Measurements from ENCODE around the gene SPOCK2. TPM values are rescaled to one million over a fixed set of nuclear protein-coding genes. Genes with fewer than 3 reads are reported as not detected.
"Not testable (repeated sequence)": the region's sequence is repeated elsewhere in the genome, so short reads cannot be mapped to it uniquely, and the experiment has no call there.

Gene SPOCK2
- total RNA-seq, 1 donor from 2014 or later: 7.4 TPM

- not testable (repeated sequence) for DNase-seq (ENCODE audit: low spot score)
Observed at GRCh38 chr10:72108004-72108370, 19.6 kb upstream of the SPOCK2 start.

- DNase-seq (ENCODE audit: low spot score): no peak
Observed at GRCh38 chr10:72107325-72108003, 19.1 kb upstream of the SPOCK2 start.

GRCh38 chr10:72106896-72107295 lies 18.5 kb upstream of the SPOCK2 start:
- no peak for DNase-seq (ENCODE audit: low spot score)

GRCh38 chr10:72106154-72106849 lies 18.0 kb upstream of the SPOCK2 start:
- DNase-seq (ENCODE audit: low spot score): no peak

GRCh38 chr10:72105710-72106109 lies 17.4 kb upstream of the SPOCK2 start:
- DNase-seq (ENCODE audit: low spot score): no peak

GRCh38 chr10:72105098-72105475 lies 16.7 kb upstream of the SPOCK2 start:
- no peak for DNase-seq (ENCODE audit: low spot score)

GRCh38 chr10:72104472-72105097 lies 16.2 kb upstream of the SPOCK2 start:
- no peak for DNase-seq (ENCODE audit: low spot score)

GRCh38 chr10:72099600-72099921 lies 11.2 kb upstream of the SPOCK2 start:
- no peak for DNase-seq (ENCODE audit: low spot score)

GRCh38 chr10:72098836-72099599 lies 10.7 kb upstream of the SPOCK2 start:
- DNase-seq (ENCODE audit: low spot score): no peak

- no peak for DNase-seq (ENCODE audit: low spot score)
Observed at GRCh38 chr10:72098301-72098835, 10.0 kb upstream of the SPOCK2 start.

GRCh38 chr10:72097448-72098300 lies 9.3 kb upstream of the SPOCK2 start:
- no peak for DNase-seq (ENCODE audit: low spot score)

GRCh38 chr10:72096115-72097000 lies 8.0 kb upstream of the SPOCK2 start:
- DNase-seq (ENCODE audit: low spot score): no peak

- DNase-seq (ENCODE audit: low spot score): no peak
Observed at GRCh38 chr10:72095195-72095594, 6.8 kb upstream of the SPOCK2 start.

GRCh38 chr10:72094574-72094973 lies 6.2 kb upstream of the SPOCK2 start:
- no peak for DNase-seq (ENCODE audit: low spot score)

- no peak for DNase-seq (ENCODE audit: low spot score)
Observed at GRCh38 chr10:72093450-72093849, 5.1 kb upstream of the SPOCK2 start.

GRCh38 chr10:72092987-72093386 lies 4.6 kb upstream of the SPOCK2 start:
- no peak for DNase-seq (ENCODE audit: low spot score)

GRCh38 chr10:72092171-72092924 lies 4.0 kb upstream of the SPOCK2 start:
- DNase-seq (ENCODE audit: low spot score): no peak

- no peak for DNase-seq (ENCODE audit: low spot score)
Observed at GRCh38 chr10:72090326-72090725, 2.0 kb upstream of the SPOCK2 start.

GRCh38 chr10:72089618-72090017 lies 1.3 kb upstream of the SPOCK2 start:
- no peak for DNase-seq (ENCODE audit: low spot score)

Data from ureter (tissue), 1 donor.